BJ (cell line): ENCODE measurements around the gene LAG3. TPM values are rescaled to one million over a fixed set of nuclear protein-coding genes. Genes with fewer than 3 reads are reported as not detected.
"Not testable (repeated sequence)": the region's sequence is repeated elsewhere in the genome, so short reads cannot be mapped to it uniquely, and the experiment has no call there.

Experiments
- CTCF ChIA-PET: fragments of 350-600 bp; formaldehyde crosslinking; extraction: SDS; loops from one replicate; lab custom pipeline; 2021; ENCODE audit warnings: antibody characterized with exemption, inconsistent platforms; lab: Yijun Ruan, JAX
- POLR2A ChIA-PET: fragments of 300-600 bp; sonication (Branson Sonifier 250); formaldehyde crosslinking; extraction: SDS; loops from one replicate; lab custom pipeline; 2021; ENCODE audit warnings: antibody characterized with exemption; lab: Charles Lee
- DNase-seq: peaks from one replicate; pipeline ENCODE4 v3.0.0-alpha.2; 2011; ENCODE audit warnings: low read depth
- H3K27me3 ChIP-seq: 2 replicates; pipeline ENCODE4 v1.6.0; 2011; ENCODE audit warnings: low read length; ENCODE audit not compliant: control insufficient read depth, insufficient read depth
- H3K36me3 ChIP-seq: 2 replicates; pipeline ENCODE4 v1.5.1; 2011; ENCODE audit warnings: low read length; ENCODE audit not compliant: control insufficient read depth, insufficient read depth
- H3K4me3 ChIP-seq: 2 replicates; pipeline ENCODE4 v1.5.1; 2011; ENCODE audit warnings: low read depth, mild to moderate bottlenecking, control low read depth, low read length
- polyA plus RNA-seq: library from polyadenylated mRNA; depleted of rRNA; stranded (reverse); fragments of >200 nt; gene quantifications from 2 replicates; pipeline ENCODE4 v1.2.3, GENCODE V29; 2011
- TF ChIP-seq, protein P1 (sequence below): IDR thresholded peaks from 2 replicates; pipeline ENCODE4 v1.5.1; 2011; ENCODE audit warnings: low read depth, mild to moderate bottlenecking, control low read depth, inconsistent platforms, low read length, moderate library complexity; ENCODE audit not compliant: insufficient read depth

LAG3 gene
- polyA plus RNA-seq, 1 experiment, result 0.50 TPM

DNA sequence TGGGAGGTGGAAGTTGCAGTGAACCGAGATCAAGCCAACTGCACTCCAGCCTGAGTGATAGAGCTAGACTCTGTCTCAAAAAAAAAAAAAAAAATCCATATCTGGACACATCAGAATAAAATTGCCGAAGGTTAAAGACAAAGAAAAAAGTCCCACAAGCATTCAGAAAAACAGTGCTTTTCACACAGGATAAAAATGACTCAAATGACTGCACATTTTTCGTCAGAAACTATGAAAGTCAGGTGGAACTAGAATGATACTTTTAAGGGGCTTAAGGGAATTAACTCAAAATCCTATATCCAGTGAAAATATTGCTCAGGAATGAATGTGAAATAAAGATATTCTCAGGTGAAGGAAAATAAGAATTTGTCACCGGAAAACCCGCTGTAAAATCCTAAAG is 35.6 kb upstream of the LAG3 start:
- CTCF ChIA-PET, result interaction anchor here (0.8 to 5.0 kb wide), 8 partner anchors 11 to 148 kb away, joined by 3 to 27 read pairs (median 5); partner anchors contain the start of genes COPS7A, MLF2 and P3H3
- POLR2A ChIA-PET, result no interaction called here
- TF ChIP-seq, protein P1, sequence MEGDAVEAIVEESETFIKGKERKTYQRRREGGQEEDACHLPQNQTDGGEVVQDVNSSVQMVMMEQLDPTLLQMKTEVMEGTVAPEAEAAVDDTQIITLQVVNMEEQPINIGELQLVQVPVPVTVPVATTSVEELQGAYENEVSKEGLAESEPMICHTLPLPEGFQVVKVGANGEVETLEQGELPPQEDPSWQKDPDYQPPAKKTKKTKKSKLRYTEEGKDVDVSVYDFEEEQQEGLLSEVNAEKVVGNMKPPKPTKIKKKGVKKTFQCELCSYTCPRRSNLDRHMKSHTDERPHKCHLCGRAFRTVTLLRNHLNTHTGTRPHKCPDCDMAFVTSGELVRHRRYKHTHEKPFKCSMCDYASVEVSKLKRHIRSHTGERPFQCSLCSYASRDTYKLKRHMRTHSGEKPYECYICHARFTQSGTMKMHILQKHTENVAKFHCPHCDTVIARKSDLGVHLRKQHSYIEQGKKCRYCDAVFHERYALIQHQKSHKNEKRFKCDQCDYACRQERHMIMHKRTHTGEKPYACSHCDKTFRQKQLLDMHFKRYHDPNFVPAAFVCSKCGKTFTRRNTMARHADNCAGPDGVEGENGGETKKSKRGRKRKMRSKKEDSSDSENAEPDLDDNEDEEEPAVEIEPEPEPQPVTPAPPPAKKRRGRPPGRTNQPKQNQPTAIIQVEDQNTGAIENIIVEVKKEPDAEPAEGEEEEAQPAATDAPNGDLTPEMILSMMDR, result no peak
- DNase-seq, result no peak
- H3K27me3 ChIP-seq, result no peaks in the 10 kb centered on the region
- H3K36me3 ChIP-seq, result peaks cover 2% of the 10 kb centered on the region; the same call in 1 of the 2 replicates
- H3K4me3 ChIP-seq, result no peak overlapping the region

DNA sequence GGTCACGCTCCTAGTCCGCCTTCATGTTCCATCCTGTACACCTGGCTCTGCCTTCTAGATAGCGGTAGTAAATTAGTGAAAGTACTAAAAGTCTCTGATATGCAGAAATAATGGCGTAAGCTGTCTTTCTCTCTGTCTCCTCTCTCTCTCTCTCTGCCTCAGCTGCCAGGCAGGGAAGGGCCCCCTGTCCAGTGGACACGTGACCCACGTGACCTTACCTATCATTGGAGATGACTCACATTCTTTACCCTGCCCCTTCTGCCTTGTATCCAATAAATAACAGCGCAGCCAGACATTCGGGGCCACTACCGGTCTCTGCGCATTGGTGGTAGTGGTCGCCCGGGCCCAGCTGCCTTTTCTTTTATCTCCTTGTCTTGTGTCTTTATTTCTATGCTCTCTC is 30.2 kb upstream of the LAG3 start:
- POLR2A ChIA-PET, H3K27me3 ChIP-seq, H3K4me3 ChIP-seq, DNase-seq, H3K36me3 ChIP-seq: not testable (repeated sequence)
- CTCF ChIA-PET, result interaction anchor here (3.7 kb wide), 1 partner anchor 11 kb away, joined by 23 read pairs; the partner anchor contains the start of gene MLF2

DNA sequence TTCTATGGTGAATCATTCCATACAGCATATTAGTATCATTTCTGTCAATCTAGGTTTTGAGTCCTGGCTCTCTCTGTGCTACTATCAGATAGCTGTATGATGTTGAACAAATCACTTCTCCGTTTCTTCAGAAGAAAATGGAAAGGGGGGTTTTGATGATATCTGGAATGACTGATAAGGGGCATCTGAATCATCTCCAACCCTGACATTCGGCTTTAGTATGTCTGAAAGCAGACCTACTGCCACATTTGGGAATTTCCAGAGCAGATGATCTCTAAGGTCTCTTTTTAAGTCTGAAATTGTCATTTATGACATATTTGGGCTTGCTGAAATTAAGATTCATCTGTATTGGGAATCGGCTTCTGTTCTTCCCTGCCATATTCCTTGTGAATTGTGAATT is 29.5 kb upstream of the LAG3 start:
- ChIA-PET CTCF (interaction anchor here (3.7 kb wide), 1 partner anchor 10 kb away, joined by 23 read pairs; the partner anchor contains the start of gene MLF2), POLR2A (no interaction called here)
- Histone ChIP-seq H3K36me3 (peaks cover 12% of the 10 kb centered on the region), H3K4me3 (no peak overlapping the region), H3K27me3 (no peaks in the 10 kb centered on the region)
- no peak for DNase-seq
- TF ChIP-seq, protein P1, result no peak

DNA sequence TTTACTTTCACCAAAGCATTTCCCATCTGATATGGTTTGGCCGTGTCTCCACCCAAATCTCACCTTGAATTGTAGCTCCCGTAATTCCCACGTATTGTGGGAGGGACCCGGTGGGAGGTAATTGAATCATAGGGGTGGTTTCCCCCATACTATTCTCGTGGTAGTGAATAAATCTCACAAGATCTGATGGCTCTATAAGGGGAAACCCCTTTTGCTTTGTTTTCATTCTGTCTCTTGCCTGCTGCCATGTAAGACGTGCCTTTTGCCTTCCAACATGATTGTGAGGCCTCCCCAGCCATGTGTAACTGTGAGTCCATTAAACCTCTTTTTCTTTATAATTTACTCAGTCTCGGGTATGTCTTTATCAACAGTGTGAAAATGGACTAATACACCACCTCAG is 29.0 kb upstream of the LAG3 start:
- H3K36me3 ChIP-seq, result peaks cover 16% of the 10 kb centered on the region
- CTCF ChIA-PET, result interaction anchor here (3.7 kb wide), 1 partner anchor 10 kb away, joined by 23 read pairs; the partner anchor contains the start of gene MLF2
- H3K27me3 ChIP-seq, DNase-seq, H3K4me3 ChIP-seq, POLR2A ChIA-PET: not testable (repeated sequence)

DNA sequence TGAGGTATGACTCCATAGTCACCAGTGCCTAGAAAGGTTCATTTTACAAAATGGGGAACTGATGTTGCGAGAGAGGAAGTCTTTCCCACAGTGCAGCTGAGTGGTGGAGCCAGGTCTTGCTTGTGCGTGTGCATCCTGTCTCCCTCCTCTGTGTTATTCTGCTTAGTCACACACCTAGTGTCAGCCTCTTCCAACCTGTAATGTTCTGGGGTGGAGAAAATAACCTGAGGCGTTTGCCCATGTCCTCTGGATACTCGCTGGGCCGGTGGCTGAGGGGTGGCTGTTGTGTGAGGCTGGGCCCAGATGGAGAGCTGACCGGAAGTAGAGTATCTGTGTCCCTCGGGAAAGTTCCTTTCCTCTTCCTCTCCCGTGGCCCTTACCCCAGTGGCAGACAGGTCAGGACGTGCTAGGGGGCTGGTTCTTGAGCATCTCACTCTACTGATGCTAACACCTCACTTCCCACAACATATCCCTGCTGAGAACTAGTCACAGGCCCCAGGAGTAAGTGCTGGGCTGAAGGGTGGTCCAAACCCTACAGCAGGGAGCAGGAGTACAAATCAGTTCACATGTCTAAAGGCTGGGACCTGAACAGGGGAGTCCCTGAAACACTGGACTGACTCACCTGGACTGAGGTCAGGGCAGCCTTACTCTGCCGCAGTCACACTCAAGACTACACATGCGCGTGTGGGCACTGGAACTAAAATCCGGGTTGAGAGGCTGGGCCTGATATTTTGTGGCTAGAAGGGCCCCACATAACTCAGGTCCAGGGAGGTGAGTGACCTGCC is 26.4 kb upstream of the LAG3 start:
- peaks cover 37% of the 10 kb centered on the region for H3K36me3 ChIP-seq
- CTCF ChIA-PET, result interaction anchor here (1.5 to 3.7 kb wide), 2 partner anchors 7 to 33 kb away, joined by 3 to 23 read pairs; partner anchors contain the start of gene MLF2

DNA sequence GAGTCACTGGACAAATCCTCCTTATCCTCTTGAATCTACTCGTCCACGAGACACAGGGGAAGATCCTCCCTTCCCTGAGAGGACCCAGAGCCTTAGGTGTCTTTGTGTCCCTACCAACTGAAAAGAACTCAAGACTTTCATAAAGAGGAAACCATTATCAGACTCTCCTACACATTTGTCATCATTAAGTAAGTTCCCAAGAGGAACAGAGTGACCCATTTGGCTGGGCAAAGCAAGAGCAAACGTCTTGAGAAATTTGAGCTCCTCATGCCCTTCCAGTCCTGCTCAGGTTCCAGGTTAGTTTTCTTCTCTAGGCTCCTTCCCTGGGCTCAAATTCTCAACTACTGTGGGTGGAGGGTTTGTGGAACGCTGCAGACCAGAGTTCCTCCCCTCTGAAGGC is 25.1 kb upstream of the LAG3 start:
- CTCF ChIA-PET, result interaction anchor here (0.8 to 1.5 kb wide), 3 partner anchors 19 to 101 kb away, joined by 3 to 4 read pairs (median 3); partner anchors contain the start of gene PTMS

More for the DNA sequence above, 26.4 kb upstream of the LAG3 start:
- TF ChIP-seq, protein P1, result no peak
- no peak for DNase-seq
- Histone ChIP-seq H3K27me3 (no peaks in the 10 kb centered on the region), H3K4me3 (no peak overlapping the region)
- POLR2A ChIA-PET, result no interaction called here

More for the DNA sequence above, 25.1 kb upstream of the LAG3 start:
- H3K27me3 ChIP-seq, result no peaks in the 10 kb centered on the region
- POLR2A ChIA-PET, result interaction anchor here (0.9 kb wide), 1 partner anchor 134 kb away, joined by 3 read pairs; no protein-coding TSS in a partner anchor
- no peak overlapping the region for H3K4me3 ChIP-seq
- TF ChIP-seq, protein P1, result no peak
- no peak for DNase-seq
- peaks cover 44% of the 10 kb centered on the region for H3K36me3 ChIP-seq
